ENCODE results near the gene RNASET2. TPM values are rescaled to one million over a fixed set of nuclear protein-coding genes. Genes with fewer than 3 reads are reported as not detected.

Gene RNASET2
- total RNA-seq (2014; rRNA removed; shearing (Covaris generic)): 9.8 and 19.8 TPM in 2 replicates

- peak; percentile 55 for DNase-seq (ENCODE audit: low spot score)
These were observed at the start of gene RNASET2 for GRCh38 chr6:166956444-166957086. RNASET2 (minus strand) TSS chr6:166956550; CDS start chr6:166956182, 368 bp downstream.

GRCh38 chr6:167005350-167006159 is 49.2 kb upstream of the RNASET2 start:
- DNase-seq (ENCODE audit: low spot score): no peak

- no peak for DNase-seq (ENCODE audit: low spot score)
These were observed 44.4 kb upstream of the RNASET2 start for GRCh38 chr6:167000759-167001158.

GRCh38 chr6:166999884-167000253 is 43.5 kb upstream of the RNASET2 start:
- no peak for DNase-seq (ENCODE audit: low spot score)

GRCh38 chr6:166999145-166999883 is 43.0 kb upstream of the RNASET2 start, which contains the start of gene CEP43:
CEP43 (plus strand) TSS chr6:166999397; CDS start chr6:166999413, 16 bp downstream.
- peak; percentile 80 for DNase-seq (ENCODE audit: low spot score)

- DNase-seq (ENCODE audit: low spot score): no peak
These were observed 42.1 kb upstream of the RNASET2 start for GRCh38 chr6:166998256-166999144.

- peak; percentile 57 for DNase-seq (ENCODE audit: low spot score)
These were observed 41.5 kb upstream of the RNASET2 start for GRCh38 chr6:166997768-166998255.

- no peak for DNase-seq (ENCODE audit: low spot score)
These were observed 41.0 kb upstream of the RNASET2 start for GRCh38 chr6:166997348-166997747.

- no peak for DNase-seq (ENCODE audit: low spot score)
These were observed 40.1 kb upstream of the RNASET2 start for GRCh38 chr6:166996406-166996805.

GRCh38 chr6:166989427-166990032 is 33.2 kb upstream of the RNASET2 start:
- DNase-seq (ENCODE audit: low spot score): peak; percentile 5

- DNase-seq (ENCODE audit: low spot score): no peak
These were observed 32.4 kb upstream of the RNASET2 start for GRCh38 chr6:166988674-166989201.

GRCh38 chr6:166987930-166988329 is 31.6 kb upstream of the RNASET2 start:
- DNase-seq (ENCODE audit: low spot score): no peak

GRCh38 chr6:166987448-166987847 is 31.1 kb upstream of the RNASET2 start:
- DNase-seq (ENCODE audit: low spot score): no peak

GRCh38 chr6:166980738-166981137 is 24.4 kb upstream of the RNASET2 start:
- DNase-seq (ENCODE audit: low spot score): no peak

GRCh38 chr6:166977621-166978525 is 21.5 kb upstream of the RNASET2 start:
- no peak for DNase-seq (ENCODE audit: low spot score)

- DNase-seq (ENCODE audit: low spot score): no peak
These were observed 20.3 kb upstream of the RNASET2 start for GRCh38 chr6:166976636-166977035.

- DNase-seq (ENCODE audit: low spot score): no peak
These were observed 15.8 kb upstream of the RNASET2 start for GRCh38 chr6:166972101-166972500.

- DNase-seq (ENCODE audit: low spot score): no peak
These were observed 14.9 kb upstream of the RNASET2 start for GRCh38 chr6:166971271-166971670.

GRCh38 chr6:166970776-166971175 is 14.4 kb upstream of the RNASET2 start:
- DNase-seq (ENCODE audit: low spot score): no peak

Data from H4 (cell line).